Erythroblast (primary cell): ENCODE measurements around the gene PGGHG.

Experiments used
- GATA1 ChIP-seq: IDR thresholded peaks from 2 replicates; pipeline ENCODE4 v1.6.1; 2011; ENCODE audit warnings: low read depth, mild to moderate bottlenecking, control low read depth, low read length, moderate library complexity
- POLR2A ChIP-seq: IDR thresholded peaks from 2 replicates; pipeline ENCODE4 v1.6.1; 2011; ENCODE audit warnings: mild to moderate bottlenecking, low read length

DNA sequence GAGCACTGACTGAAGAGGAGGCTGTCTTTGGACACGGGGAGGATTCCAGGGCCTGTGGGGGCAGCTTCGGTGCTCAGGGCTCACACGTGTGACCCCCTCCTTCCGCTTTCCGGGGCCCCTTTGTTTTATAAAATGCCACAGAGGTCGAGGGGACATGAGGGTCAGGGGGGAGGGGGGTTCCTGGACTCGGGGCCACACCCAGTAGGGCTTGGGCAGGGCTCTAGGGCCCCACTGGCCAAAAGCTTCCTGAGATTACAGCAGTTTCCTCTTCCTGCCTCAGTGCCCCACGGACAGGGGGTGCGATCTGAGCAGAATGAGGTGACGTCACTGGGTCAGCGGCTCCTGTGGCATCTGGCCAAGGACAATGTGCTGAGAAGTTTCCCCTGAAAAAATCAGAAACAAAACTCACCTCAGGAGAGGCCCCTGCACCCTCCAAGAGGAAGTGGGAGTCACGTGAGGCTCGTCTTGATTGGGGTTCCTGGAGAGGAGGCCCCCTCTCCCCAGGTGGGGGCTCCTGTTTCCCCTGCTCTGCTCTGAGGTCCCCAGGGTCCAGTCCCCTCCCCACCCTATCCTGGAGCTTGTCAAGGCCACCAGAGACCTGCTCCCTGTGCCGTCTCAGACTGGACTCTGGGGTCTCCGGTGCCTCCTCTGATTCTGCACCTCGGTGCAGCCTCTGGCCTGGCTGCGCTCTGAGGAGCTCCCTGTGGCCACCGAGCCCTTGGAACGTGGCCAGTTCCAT is 38.1 kb downstream of the PGGHG start:
- TF ChIP-seq POLR2A (no peak), GATA1 (no peak)
